ENCODE measurements around the gene HEATR5A. TPM values are rescaled to one million over a fixed set of nuclear protein-coding genes. Genes with fewer than 3 reads are reported as not detected.
A peak's percentile ranks its signal among the peaks of the same experiment; 100 is the strongest.

The HEATR5A gene
- total RNA-seq, 1 donor from 2014 or later = 25.3 TPM

- peak overlapping the region; percentile 94 for H3K4me3 Mint-ChIP-seq (ENCODE audit: unreplicated experiment)
- H3K9me3 Mint-ChIP-seq (ENCODE audit: unreplicated experiment) = no peaks in the 10 kb centered on the region
- no peak for DNase-seq (ENCODE audit: low spot score)
- H3K27me3 Mint-ChIP-seq (ENCODE audit: unreplicated experiment) = no peaks in the 10 kb centered on the region
- TF ChIP-seq CTCF (IDR thresholded peaks at IDR 0.05; ENCODE audit: unreplicated experiment) = no peak
- H3K4me1 Mint-ChIP-seq (ENCODE audit: unreplicated experiment) = peaks cover 10% of the 10 kb centered on the region
- no peak overlapping the region for H3K27ac Mint-ChIP-seq (ENCODE audit: unreplicated experiment)
- no peaks in the 10 kb centered on the region for H3K36me3 Mint-ChIP-seq (ENCODE audit: low read depth, unreplicated experiment)
Measured at GRCh38 chr14:31457665-31458659, 37.6 kb upstream of the HEATR5A start.

- Mint-ChIP-seq H3K9me3 (ENCODE audit: unreplicated experiment) (no peaks in the 10 kb centered on the region), H3K4me1 (ENCODE audit: unreplicated experiment) (peaks cover 10% of the 10 kb centered on the region), H3K27me3 (ENCODE audit: unreplicated experiment) (no peaks in the 10 kb centered on the region), H3K36me3 (ENCODE audit: low read depth, unreplicated experiment) (no peaks in the 10 kb centered on the region), H3K4me3 (ENCODE audit: unreplicated experiment) (peak within 1 kb of the TSS; percentile 94), H3K27ac (ENCODE audit: unreplicated experiment) (peak within 1 kb of the TSS; percentile 86)
- peak; percentile 92 for DNase-seq (ENCODE audit: low spot score)
- TF ChIP-seq CTCF (IDR thresholded peaks at IDR 0.05; ENCODE audit: unreplicated experiment) = no peak
Measured at GRCh38 chr14:31456841-31457664, 36.7 kb upstream of the HEATR5A start, which contains the start of gene DTD2. Gene DTD2 (minus strand): TSS chr14:31457506. CDS start chr14:31457393, 113 bp downstream.

GRCh38 chr14:31449971-31450610 is 29.7 kb upstream of the HEATR5A start:
- Mint-ChIP-seq H3K36me3 (ENCODE audit: low read depth, unreplicated experiment) (peaks cover 3% of the 10 kb centered on the region), H3K4me3 (ENCODE audit: unreplicated experiment) (no peak overlapping the region), H3K4me1 (ENCODE audit: unreplicated experiment) (no peaks in the 10 kb centered on the region), H3K27me3 (ENCODE audit: unreplicated experiment) (no peaks in the 10 kb centered on the region), H3K27ac (ENCODE audit: unreplicated experiment) (no peak overlapping the region), H3K9me3 (ENCODE audit: unreplicated experiment) (no peaks in the 10 kb centered on the region)
- peak; percentile 67 for TF ChIP-seq CTCF (IDR thresholded peaks at IDR 0.05; ENCODE audit: unreplicated experiment)
- no peak for DNase-seq (ENCODE audit: low spot score)

GRCh38 chr14:31449136-31449535 is 28.8 kb upstream of the HEATR5A start:
- Mint-ChIP-seq H3K36me3 (ENCODE audit: low read depth, unreplicated experiment) (peaks cover 3% of the 10 kb centered on the region), H3K4me1 (ENCODE audit: unreplicated experiment) (no peaks in the 10 kb centered on the region), H3K27me3 (ENCODE audit: unreplicated experiment) (no peaks in the 10 kb centered on the region), H3K4me3 (ENCODE audit: unreplicated experiment) (no peak overlapping the region), H3K27ac (ENCODE audit: unreplicated experiment) (no peak overlapping the region), H3K9me3 (ENCODE audit: unreplicated experiment) (no peaks in the 10 kb centered on the region)
- no peak for DNase-seq (ENCODE audit: low spot score)
- no peak for TF ChIP-seq CTCF (IDR thresholded peaks at IDR 0.05; ENCODE audit: unreplicated experiment)
